SK-N-SH (cell line): ENCODE measurements around the gene GSG1L.

ENCODE experiments used
- EZH2phosphoT487 ChIP-seq: fragments of 200-600 bp; sonication (generic); IDR thresholded peaks from 2 replicates; pipeline ENCODE4 v1.6.1; 2017; ENCODE audit warnings: low read depth, mixed run types, mild to moderate bottlenecking, antibody characterized with exemption, moderate library complexity, borderline replicate concordance
- FOXM1 ChIP-seq: IDR thresholded peaks from 2 replicates; pipeline ENCODE4 v1.4.0; 2012; ENCODE audit warnings: low read depth, mild to moderate bottlenecking
- JUND ChIP-seq: IDR thresholded peaks from 2 replicates; pipeline ENCODE4 v1.4.0; 2012
- NFIC ChIP-seq: IDR thresholded peaks from 2 replicates; pipeline ENCODE4 v1.4.0; 2012; ENCODE audit warnings: borderline replicate concordance
- TF ChIP-seq, protein P1 (sequence below): fragments of 200-600 bp; sonication (generic); IDR thresholded peaks from 2 replicates; pipeline ENCODE4 v1.6.1; 2017; ENCODE audit warnings: antibody characterized with exemption, mild to moderate bottlenecking, moderate library complexity

DNA sequence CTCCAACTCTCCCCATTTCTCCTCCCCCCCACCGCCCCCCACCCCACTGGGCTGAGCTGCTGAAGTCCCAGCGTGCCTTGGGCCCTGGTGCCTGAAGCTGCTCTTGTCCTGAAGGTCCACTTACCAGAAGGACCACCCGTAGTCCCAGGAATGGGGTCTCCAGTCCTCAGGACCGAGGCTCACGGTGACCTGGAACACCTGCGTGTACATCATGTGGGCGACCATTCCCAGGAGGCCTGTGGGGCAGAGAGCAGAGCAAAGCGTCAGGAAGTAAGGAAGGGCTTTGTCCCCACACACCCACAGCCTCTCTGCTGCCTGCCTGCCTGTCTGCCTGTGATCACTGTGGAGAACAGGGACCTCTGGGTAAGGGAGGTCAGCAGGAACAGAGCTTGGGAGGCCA is 218.7 kb downstream of the GSG1L start:
- TF ChIP-seq EZH2phosphoT487 (no peak), NFIC (no peak), FOXM1 (no peak), JUND (no peak)
- TF ChIP-seq, protein P1, sequence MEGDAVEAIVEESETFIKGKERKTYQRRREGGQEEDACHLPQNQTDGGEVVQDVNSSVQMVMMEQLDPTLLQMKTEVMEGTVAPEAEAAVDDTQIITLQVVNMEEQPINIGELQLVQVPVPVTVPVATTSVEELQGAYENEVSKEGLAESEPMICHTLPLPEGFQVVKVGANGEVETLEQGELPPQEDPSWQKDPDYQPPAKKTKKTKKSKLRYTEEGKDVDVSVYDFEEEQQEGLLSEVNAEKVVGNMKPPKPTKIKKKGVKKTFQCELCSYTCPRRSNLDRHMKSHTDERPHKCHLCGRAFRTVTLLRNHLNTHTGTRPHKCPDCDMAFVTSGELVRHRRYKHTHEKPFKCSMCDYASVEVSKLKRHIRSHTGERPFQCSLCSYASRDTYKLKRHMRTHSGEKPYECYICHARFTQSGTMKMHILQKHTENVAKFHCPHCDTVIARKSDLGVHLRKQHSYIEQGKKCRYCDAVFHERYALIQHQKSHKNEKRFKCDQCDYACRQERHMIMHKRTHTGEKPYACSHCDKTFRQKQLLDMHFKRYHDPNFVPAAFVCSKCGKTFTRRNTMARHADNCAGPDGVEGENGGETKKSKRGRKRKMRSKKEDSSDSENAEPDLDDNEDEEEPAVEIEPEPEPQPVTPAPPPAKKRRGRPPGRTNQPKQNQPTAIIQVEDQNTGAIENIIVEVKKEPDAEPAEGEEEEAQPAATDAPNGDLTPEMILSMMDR: no peak
